ENCODE results near the gene TBC1D26.

GRCh38 chr17:15780188-15780587 is 48.1 kb downstream of the TBC1D26 start:
- no peak for TF ChIP-seq POLR2A (IDR thresholded peaks at IDR 0.05)
- no peak for TF ChIP-seq CTCF (IDR thresholded peaks at IDR 0.05)

Data from heart left ventricle (tissue), 13 donors.